Large intestine (tissue), 3 donors: Measurements from ENCODE around the gene ST8SIA5. TPM values are rescaled to one million over a fixed set of nuclear protein-coding genes. Genes with fewer than 3 reads are reported as not detected.

Source experiments
- DNase-seq, 2 donors: peaks; one replicate each; pipeline versions ENCODE4 v3.0.0 to v3.0.0-alpha.2; 2013
- H3K27ac ChIP-seq: one replicate; pipeline ENCODE4 v1.5.1; 2013; ENCODE audit warnings: low read length
- H3K27me3 ChIP-seq: 2 replicates; pipeline ENCODE4 v1.6.1; 2013; ENCODE audit warnings: low read length; ENCODE audit not compliant: control insufficient read depth, insufficient read depth
- H3K36me3 ChIP-seq: 2 replicates; pipeline ENCODE4 v1.6.1; 2013; ENCODE audit warnings: low read length; ENCODE audit not compliant: control insufficient read depth, insufficient read depth
- H3K4me1 ChIP-seq: one replicate; pipeline ENCODE4 v1.6.1; 2013; ENCODE audit warnings: low read length; ENCODE audit not compliant: control insufficient read depth, insufficient read depth
- H3K4me3 ChIP-seq: one replicate; pipeline ENCODE4 v1.5.1; 2013; ENCODE audit warnings: low read length
- H3K9me3 ChIP-seq: one replicate; pipeline ENCODE4 v1.6.1; 2013; ENCODE audit warnings: mild to moderate bottlenecking, low read depth, low read length, moderate library complexity; ENCODE audit not compliant: control insufficient read depth
- WGBS: methylation state at CpG from one replicate; pipeline ENCODE4 v1.1.5; 2013; ENCODE audit warnings: low lambda C conversion rate; ENCODE audit not compliant: insufficient coverage; 5-methylcytosine and 5-hydroxymethylcytosine counted together
- polyA plus RNA-seq: library from polyadenylated mRNA; unstranded; fragments of 120-200 nt; gene quantifications from one replicate; pipeline ENCODE4 v1.2.1, GENCODE V29; 2013

The ST8SIA5 gene
- polyA plus RNA-seq, 1 donor: 1.3 TPM

GRCh38 chr18:46748466-46748865, 8.4 kb downstream of the ST8SIA5 start:
- no peaks in the 10 kb centered on the region for H3K36me3 ChIP-seq
- no CpG with 5 or more reads among the region's 2 CpGs for WGBS
- H3K4me3 ChIP-seq: no peak overlapping the region
- DNase-seq: no peak
- H3K9me3 ChIP-seq: no peaks in the 10 kb centered on the region
- peaks cover 6% of the 10 kb centered on the region for H3K27me3 ChIP-seq
- H3K4me1 ChIP-seq: no peaks in the 10 kb centered on the region
- H3K27ac ChIP-seq: no peak overlapping the region

GRCh38 chr18:46740046-46740445, 16.8 kb downstream of the ST8SIA5 start:
- Histone ChIP-seq H3K27ac (no peak overlapping the region), H3K9me3 (no peaks in the 10 kb centered on the region), H3K4me1 (no peaks in the 10 kb centered on the region), H3K27me3 (no peaks in the 10 kb centered on the region), H3K36me3 (no peaks in the 10 kb centered on the region), H3K4me3 (no peak overlapping the region)
- no peak for DNase-seq
- no CpG with 5 or more reads among the region's 2 CpGs for WGBS

DNA sequence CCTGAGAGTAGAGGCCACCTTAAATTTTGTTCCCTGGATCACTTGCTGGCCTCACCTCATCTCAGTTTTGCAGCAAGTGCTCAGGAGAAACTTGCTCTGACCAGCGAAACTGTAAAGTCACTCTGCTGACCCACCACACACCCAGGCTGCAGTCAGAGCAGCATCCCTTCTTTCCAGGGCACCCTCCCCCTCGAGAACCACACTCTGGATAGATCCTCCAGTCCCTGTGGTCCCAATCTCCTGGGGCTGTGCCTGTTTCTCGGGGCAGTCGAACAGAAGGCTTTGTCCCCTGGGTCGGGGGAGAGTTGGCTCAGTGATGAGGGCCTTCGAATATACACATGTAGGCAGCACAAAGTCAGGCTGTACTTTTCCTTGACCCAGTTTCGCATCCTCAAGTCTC, 18.4 kb downstream of the ST8SIA5 start:
- no peak for DNase-seq
- Histone ChIP-seq H3K36me3 (no peaks in the 10 kb centered on the region), H3K27me3 (no peaks in the 10 kb centered on the region), H3K4me3 (no peak overlapping the region), H3K27ac (no peak overlapping the region), H3K9me3 (no peaks in the 10 kb centered on the region), H3K4me1 (no peaks in the 10 kb centered on the region)
- WGBS: no CpG with 5 or more reads among the region's 7 CpGs

GRCh38 chr18:46736736-46737135, 20.1 kb downstream of the ST8SIA5 start:
- no CpG with 5 or more reads among the region's 4 CpGs for WGBS

DNA sequence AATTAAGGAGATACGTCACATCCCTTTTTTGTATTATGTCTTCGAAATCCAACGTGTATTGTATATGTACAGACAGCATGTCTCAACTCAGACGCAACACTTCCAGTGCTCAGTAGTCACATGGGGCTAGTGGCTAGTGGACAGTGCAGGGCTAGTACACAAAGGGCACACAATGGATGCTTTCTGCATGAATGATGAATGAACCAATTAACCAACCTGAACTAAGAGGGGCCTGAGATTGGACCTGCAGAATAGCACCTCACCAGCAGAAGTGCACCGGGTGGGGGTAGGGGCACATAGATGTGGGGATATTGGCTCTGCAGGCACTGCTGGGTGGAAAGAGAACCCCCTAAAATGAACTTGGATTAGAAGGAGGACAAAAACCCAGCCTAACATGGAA, 20.7 kb downstream of the ST8SIA5 start:
- Histone ChIP-seq H3K36me3 (no peaks in the 10 kb centered on the region), H3K9me3 (no peaks in the 10 kb centered on the region), H3K4me3 (no peak overlapping the region), H3K4me1 (no peaks in the 10 kb centered on the region), H3K27ac (no peak overlapping the region), H3K27me3 (no peaks in the 10 kb centered on the region)
- no peak for DNase-seq
- WGBS: no CpG with 5 or more reads among the region's 5 CpGs

More at GRCh38 chr18:46736736-46737135, 20.1 kb downstream of the ST8SIA5 start:
- no peaks in the 10 kb centered on the region for H3K36me3 ChIP-seq
- no peak overlapping the region for H3K27ac ChIP-seq
- no peaks in the 10 kb centered on the region for H3K27me3 ChIP-seq
- H3K4me3 ChIP-seq: no peak overlapping the region
- DNase-seq: no peak
- H3K4me1 ChIP-seq: no peaks in the 10 kb centered on the region
- no peaks in the 10 kb centered on the region for H3K9me3 ChIP-seq

DNA sequence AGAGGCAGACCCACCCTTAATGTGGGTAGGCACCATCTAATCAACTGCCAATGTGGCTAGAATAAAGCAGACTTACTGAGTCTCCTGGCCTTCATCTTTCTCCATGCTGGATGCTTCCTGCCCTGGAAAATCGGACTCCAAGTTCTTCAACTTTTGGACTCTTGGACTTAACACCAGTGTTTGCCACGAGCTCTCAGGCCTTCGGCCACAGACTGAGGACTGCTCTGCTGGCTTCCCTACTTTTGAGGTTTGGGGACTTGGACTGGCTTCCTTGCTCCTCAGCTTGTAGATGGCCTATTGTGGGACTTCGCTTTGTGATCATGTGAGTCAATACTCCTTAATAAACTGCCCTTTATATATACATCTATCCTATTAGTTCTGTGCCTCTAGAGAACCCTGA, 21.9 kb downstream of the ST8SIA5 start:
- H3K27me3 ChIP-seq: no peaks in the 10 kb centered on the region
- H3K27ac ChIP-seq: no peak overlapping the region
- H3K4me1 ChIP-seq: no peaks in the 10 kb centered on the region
- no CpG with 5 or more reads among the region's 4 CpGs for WGBS
- no peaks in the 10 kb centered on the region for H3K36me3 ChIP-seq
- DNase-seq: no peak
- H3K9me3 ChIP-seq: peaks cover 6% of the 10 kb centered on the region
- no peak overlapping the region for H3K4me3 ChIP-seq

DNA sequence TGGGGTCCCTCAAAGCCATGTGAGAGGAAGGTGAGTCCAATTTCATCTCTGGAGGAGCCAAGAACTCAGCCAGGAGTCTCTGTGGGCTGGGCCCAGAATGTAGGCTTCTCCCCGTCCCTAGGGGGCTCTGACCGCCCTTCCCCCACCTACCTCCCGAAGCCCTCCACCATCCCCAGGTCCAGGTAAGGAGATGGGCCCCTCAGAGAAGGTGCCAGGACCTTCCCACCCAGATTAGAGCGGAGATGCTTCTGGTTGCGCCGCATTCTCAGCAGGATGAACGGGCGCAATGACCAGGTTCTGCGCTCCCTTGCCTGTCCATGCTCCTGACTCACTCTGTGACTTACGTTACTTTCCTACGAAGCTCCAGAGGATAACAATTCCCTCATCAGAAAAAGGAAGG, 23.0 kb downstream of the ST8SIA5 start:
- WGBS: no CpG with 5 or more reads among the region's 11 CpGs
- H3K27ac ChIP-seq: no peak overlapping the region
- no peaks in the 10 kb centered on the region for H3K27me3 ChIP-seq
- H3K4me1 ChIP-seq: no peaks in the 10 kb centered on the region
- no peaks in the 10 kb centered on the region for H3K36me3 ChIP-seq
- DNase-seq: no peak
- no peak overlapping the region for H3K4me3 ChIP-seq
- H3K9me3 ChIP-seq: peaks cover 11% of the 10 kb centered on the region

- Histone ChIP-seq H3K27ac (no peak overlapping the region), H3K36me3 (no peaks in the 10 kb centered on the region), H3K4me1 (no peaks in the 10 kb centered on the region), H3K9me3 (peaks cover 11% of the 10 kb centered on the region), H3K27me3 (no peaks in the 10 kb centered on the region), H3K4me3 (no peak overlapping the region)
- WGBS: 100% methylated on average over 1 of the region's 6 CpGs
- DNase-seq: no peak
Observed at GRCh38 chr18:46732801-46733200, 24.1 kb downstream of the ST8SIA5 start.

- no CpG with 5 or more reads among the region's 2 CpGs for WGBS
Observed at GRCh38 chr18:46732201-46732600, 24.7 kb downstream of the ST8SIA5 start.

GRCh38 chr18:46731316-46731715, 25.5 kb downstream of the ST8SIA5 start:
- Histone ChIP-seq H3K36me3 (no peaks in the 10 kb centered on the region), H3K9me3 (peaks cover 11% of the 10 kb centered on the region), H3K4me3 (no peak overlapping the region), H3K27ac (no peak overlapping the region), H3K4me1 (no peaks in the 10 kb centered on the region), H3K27me3 (no peaks in the 10 kb centered on the region)
- 94% methylated on average over 2 of the region's 8 CpGs for WGBS
- DNase-seq: no peak

More at GRCh38 chr18:46732201-46732600, 24.7 kb downstream of the ST8SIA5 start:
- Histone ChIP-seq H3K27me3 (no peaks in the 10 kb centered on the region), H3K36me3 (no peaks in the 10 kb centered on the region), H3K4me1 (no peaks in the 10 kb centered on the region), H3K4me3 (no peak overlapping the region), H3K27ac (no peak overlapping the region), H3K9me3 (peaks cover 11% of the 10 kb centered on the region)
- DNase-seq: no peak

- Histone ChIP-seq H3K4me1 (no peaks in the 10 kb centered on the region), H3K9me3 (peaks cover 11% of the 10 kb centered on the region), H3K4me3 (no peak overlapping the region), H3K36me3 (no peaks in the 10 kb centered on the region), H3K27ac (no peak overlapping the region), H3K27me3 (no peaks in the 10 kb centered on the region)
- no peak for DNase-seq
- no CpG with 5 or more reads among the region's 6 CpGs for WGBS
Observed at GRCh38 chr18:46728219-46728930, 28.5 kb downstream of the ST8SIA5 start.
